Memory B cell (primary cell): Measurements from ENCODE around the gene CYB5R3.
"Not testable (repeated sequence)": the region's sequence is repeated elsewhere in the genome, so short reads cannot be mapped to it uniquely, and the experiment has no call there.

Experiments
- ATAC-seq: fragments of 150-1000 bp; cut with Tn5 transposase; 2 replicates; pipeline ENCODE4 v1.10.0; 2021; ENCODE audit warnings: low read depth, mild to moderate bottlenecking, moderate library complexity
- DNase-seq, 2 donors: peaks; one replicate each; pipeline ENCODE4 v3.0.0; 2022; ENCODE audit warnings: low spot score in 2 of 2
- H3K27ac Mint-ChIP-seq: one replicate; pipeline ENCODE4 v1.8.0; 2022; ENCODE audit warnings: mild to moderate bottlenecking, moderate library complexity, mixed read lengths
- H3K27me3 Mint-ChIP-seq: one replicate; pipeline ENCODE4 v1.8.0; 2022; ENCODE audit warnings: mixed read lengths
- H3K36me3 Mint-ChIP-seq: one replicate; pipeline ENCODE4 v1.8.0; 2022; ENCODE audit warnings: mild to moderate bottlenecking, mixed read lengths
- H3K4me1 Mint-ChIP-seq: one replicate; pipeline ENCODE4 v1.8.0; 2022; ENCODE audit warnings: mixed read lengths
- H3K4me3 Mint-ChIP-seq: one replicate; pipeline ENCODE4 v1.8.0; 2022; ENCODE audit warnings: mild to moderate bottlenecking, moderate library complexity, mixed read lengths
- H3K9me3 Mint-ChIP-seq: one replicate; pipeline ENCODE4 v1.8.0; 2022; ENCODE audit warnings: mixed read lengths

CYB5R3 gene

DNA sequence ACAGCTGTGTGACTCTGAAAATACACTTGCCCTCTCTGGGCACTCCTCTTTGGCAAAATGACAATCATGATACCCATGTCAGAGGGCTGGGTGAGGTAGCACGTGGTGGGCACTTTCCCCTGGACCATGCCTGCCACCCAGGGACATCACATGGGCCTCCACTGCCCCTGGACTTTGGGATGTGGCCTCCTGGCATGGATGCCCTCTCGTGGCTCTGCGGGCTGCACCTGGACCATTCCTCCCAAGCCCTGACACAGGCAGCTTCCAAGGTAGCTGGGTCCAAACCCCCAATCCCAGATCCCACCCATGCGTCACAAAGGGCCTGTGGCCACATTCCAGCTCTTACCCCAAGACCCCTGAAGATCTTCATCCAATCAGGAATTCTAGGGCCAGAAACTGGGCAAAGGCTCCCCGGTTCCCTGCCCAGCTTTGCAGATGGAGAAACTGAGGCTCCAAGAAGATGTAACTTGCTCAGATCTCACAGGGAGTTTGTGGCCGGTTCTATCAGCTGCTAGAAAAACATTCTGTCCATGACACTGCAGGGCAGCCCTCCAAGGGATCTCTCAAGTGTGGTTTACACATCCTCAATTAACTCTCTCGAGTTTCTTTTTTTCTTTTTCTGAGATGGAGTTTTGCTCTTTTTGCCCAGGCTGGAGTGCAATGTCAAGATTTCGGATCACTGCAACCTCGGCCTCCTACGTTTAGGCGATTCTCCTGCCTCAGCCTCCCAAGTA lies 35.4 kb upstream of the CYB5R3 start:
- Mint-ChIP-seq H3K4me3 (no peak overlapping the region), H3K4me1 (peaks cover 5% of the 10 kb centered on the region), H3K36me3 (no peaks in the 10 kb centered on the region), H3K27me3 (no peaks in the 10 kb centered on the region), H3K27ac (no peak overlapping the region), H3K9me3 (peaks cover 2% of the 10 kb centered on the region)
- DNase-seq (no peak), ATAC-seq (no peak)

DNA sequence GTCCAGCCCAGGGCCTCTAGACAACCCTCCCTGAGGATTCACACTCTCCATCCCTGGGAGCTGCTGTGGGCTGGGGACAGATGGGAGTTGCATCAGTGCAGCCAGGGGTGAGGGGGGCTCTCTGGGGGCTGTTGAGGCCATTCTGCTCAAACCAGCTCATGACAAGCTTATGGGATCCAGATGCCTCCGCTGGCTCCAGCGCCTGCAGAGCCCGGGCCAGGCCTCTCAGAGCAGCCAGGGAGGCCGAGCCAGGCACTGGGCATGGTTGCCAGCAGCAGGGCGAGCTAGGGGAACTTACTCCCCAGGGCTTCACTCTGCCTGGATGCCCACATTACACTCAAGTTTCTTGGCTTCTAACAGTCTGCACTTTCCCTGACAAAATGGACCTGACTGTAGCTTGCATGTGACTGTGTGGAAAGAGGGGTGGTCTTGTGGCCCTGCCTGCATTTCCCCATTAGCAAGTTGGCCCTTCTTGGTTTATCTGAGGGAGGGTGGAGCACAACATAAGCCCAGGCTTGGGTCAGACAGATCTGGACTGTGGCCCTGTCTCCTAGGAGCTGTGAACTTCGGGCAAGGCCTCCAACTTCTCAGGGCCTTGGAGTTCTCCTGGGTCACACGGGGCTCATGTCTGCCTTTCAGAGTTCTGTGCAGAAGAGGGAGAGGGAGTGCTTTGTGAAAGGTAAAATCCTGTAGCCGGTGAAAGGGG lies 34.5 kb upstream of the CYB5R3 start:
- DNase-seq (no peak), ATAC-seq (no peak)
- Mint-ChIP-seq H3K4me1 (peaks cover 5% of the 10 kb centered on the region), H3K4me3 (no peak overlapping the region), H3K27ac (no peak overlapping the region), H3K27me3 (no peaks in the 10 kb centered on the region), H3K9me3 (peaks cover 6% of the 10 kb centered on the region), H3K36me3 (peaks cover 2% of the 10 kb centered on the region)

DNA sequence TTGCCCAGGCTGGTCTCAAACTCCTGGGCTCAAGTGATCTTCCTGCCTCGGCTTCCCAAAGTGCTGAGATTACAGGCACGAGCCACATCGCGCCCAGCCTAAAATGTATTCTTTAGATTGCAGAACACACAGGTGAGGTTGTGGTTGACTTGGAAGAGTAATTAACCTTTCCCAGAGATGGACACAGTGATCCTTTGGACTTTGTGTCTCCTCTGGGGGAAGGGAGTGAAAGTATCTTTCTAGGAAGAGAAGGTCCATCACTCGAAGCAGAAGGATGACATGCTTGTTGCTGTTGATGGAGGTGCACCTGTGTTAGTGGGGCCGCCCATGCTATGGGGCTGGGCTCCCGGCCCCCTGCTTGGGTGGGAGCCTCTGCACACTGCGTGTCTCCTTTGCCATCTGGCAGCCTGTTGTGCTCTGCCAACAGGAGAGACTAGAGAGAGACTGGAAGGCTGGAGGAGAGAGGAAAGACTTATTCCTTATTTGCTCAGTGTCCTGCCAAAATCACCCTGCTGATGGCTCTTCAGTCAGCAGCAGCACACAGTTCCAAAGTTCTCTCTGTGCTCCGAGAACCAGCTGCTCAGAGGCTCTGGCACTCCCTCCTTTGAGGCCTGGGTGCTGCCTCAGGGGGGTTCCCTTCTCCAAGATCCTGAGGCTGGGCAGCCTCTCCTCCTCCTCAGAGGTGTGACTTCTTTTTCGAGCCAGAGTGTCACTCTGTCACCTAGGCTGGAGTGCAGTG lies 33.1 kb upstream of the CYB5R3 start:
- H3K36me3 Mint-ChIP-seq = peaks cover 7% of the 10 kb centered on the region
- no peak overlapping the region for H3K27ac Mint-ChIP-seq
- H3K4me1 Mint-ChIP-seq = peaks cover 5% of the 10 kb centered on the region
- no peaks in the 10 kb centered on the region for H3K27me3 Mint-ChIP-seq
- DNase-seq (no peak), ATAC-seq (no peak)
- peaks cover 11% of the 10 kb centered on the region for H3K9me3 Mint-ChIP-seq
- no peak overlapping the region for H3K4me3 Mint-ChIP-seq

GRCh38 chr22:42680648-42681047 lies 31.5 kb upstream of the CYB5R3 start:
- H3K4me1 Mint-ChIP-seq = no peaks in the 10 kb centered on the region
- H3K27ac Mint-ChIP-seq = no peak overlapping the region
- peaks cover 7% of the 10 kb centered on the region for H3K36me3 Mint-ChIP-seq

DNA sequence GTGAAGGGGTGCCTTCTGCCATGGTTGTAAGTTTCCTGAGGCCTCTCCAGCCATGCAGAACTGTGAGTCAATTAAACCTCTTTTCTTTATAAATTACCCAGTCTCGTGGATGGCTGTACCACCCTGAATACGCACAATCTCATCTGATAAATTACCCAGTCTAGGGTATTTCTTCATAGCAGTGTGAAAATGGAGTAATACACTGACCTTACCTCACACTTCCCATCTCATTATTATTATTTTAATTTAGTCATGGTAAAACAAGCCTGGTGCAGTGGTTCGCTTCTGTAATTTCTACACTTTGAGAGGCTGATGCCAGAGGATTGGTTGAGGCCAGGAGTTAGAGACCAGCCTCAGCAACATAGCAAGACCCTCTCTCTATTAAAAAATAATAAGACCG lies 30.5 kb upstream of the CYB5R3 start:
- Mint-ChIP-seq H3K27ac (no peak overlapping the region), H3K4me1 (no peaks in the 10 kb centered on the region), H3K9me3 (peaks cover 11% of the 10 kb centered on the region), H3K36me3 (peaks cover 7% of the 10 kb centered on the region), H3K27me3 (no peaks in the 10 kb centered on the region), H3K4me3 (no peak overlapping the region)
- DNase-seq (no peak), ATAC-seq (no peak)

More at GRCh38 chr22:42680648-42681047, 31.5 kb upstream of the CYB5R3 start:
- Mint-ChIP-seq H3K4me3 (no peak overlapping the region), H3K27me3 (no peaks in the 10 kb centered on the region), H3K9me3 (peaks cover 11% of the 10 kb centered on the region)
- ATAC-seq (no peak), DNase-seq (no peak)

DNA sequence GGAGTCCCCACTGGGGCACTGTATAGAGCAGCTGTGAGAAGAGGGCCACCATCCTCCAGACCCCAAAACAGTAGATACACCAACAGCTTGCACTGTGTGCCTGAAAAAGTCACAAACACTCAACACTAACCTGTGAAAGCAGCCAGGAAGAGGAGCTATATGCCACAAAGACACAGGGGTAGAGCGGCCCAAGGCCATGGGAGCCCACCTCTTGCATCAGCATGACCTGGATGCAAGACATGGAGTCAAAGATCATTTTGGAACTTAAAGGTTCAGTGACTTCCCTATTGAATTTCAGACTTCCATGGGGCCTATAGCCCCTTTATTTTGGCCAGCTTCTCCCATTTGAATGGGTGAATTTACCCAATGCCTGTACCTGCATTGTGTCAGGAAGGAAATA lies 29.7 kb upstream of the CYB5R3 start:
- H3K36me3 Mint-ChIP-seq = peaks cover 7% of the 10 kb centered on the region
- DNase-seq (no peak), ATAC-seq (no peak)
- no peak overlapping the region for H3K27ac Mint-ChIP-seq
- no peaks in the 10 kb centered on the region for H3K4me1 Mint-ChIP-seq
- no peak overlapping the region for H3K4me3 Mint-ChIP-seq
- peaks cover 11% of the 10 kb centered on the region for H3K9me3 Mint-ChIP-seq
- no peaks in the 10 kb centered on the region for H3K27me3 Mint-ChIP-seq

- not testable (repeated sequence) for ATAC-seq, H3K36me3 Mint-ChIP-seq, H3K27me3 Mint-ChIP-seq, H3K4me3 Mint-ChIP-seq, H3K27ac Mint-ChIP-seq, DNase-seq, H3K4me1 Mint-ChIP-seq
- H3K9me3 Mint-ChIP-seq = peaks cover 11% of the 10 kb centered on the region
Observed at GRCh38 chr22:42677936-42678335, 28.7 kb upstream of the CYB5R3 start.

DNA sequence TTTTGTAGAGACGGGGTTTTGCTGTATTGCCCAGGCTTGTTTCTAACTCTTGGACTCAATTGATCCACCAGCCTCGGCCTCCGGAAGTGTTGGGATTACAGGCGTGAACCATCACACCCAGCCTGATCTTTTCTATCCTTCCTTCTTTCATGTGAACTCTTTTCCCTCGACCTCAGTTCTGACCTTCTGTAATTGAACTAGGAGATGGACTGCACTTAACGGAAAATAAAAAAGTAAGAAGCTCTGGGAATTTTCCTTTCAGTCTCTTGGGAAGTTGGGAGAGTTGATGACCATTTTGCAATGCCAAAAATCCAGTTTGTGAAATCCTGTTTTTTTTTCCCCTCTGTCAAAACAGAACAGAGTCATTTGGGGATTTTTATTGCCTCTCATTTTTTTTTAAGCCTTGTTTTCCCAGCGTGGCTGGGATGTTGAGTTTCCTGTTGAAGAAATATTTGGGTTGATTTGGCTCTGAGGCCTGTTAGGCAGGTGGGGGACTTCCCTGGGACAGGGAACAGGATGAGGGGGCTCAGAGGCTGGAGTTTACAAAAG lies 26.9 kb upstream of the CYB5R3 start:
- Mint-ChIP-seq H3K4me3 (no peak overlapping the region), H3K36me3 (peaks cover 7% of the 10 kb centered on the region), H3K27ac (no peak overlapping the region), H3K9me3 (peaks cover 11% of the 10 kb centered on the region), H3K4me1 (peaks cover 14% of the 10 kb centered on the region), H3K27me3 (no peaks in the 10 kb centered on the region)
- ATAC-seq (no peak), DNase-seq (no peak)

GRCh38 chr22:42673898-42674401 lies 24.8 kb upstream of the CYB5R3 start:
- H3K9me3 Mint-ChIP-seq = peaks cover 5% of the 10 kb centered on the region
- no peaks in the 10 kb centered on the region for H3K27me3 Mint-ChIP-seq
- no peak for DNase-seq
- H3K36me3 Mint-ChIP-seq = peaks cover 5% of the 10 kb centered on the region
- H3K4me3 Mint-ChIP-seq = no peak overlapping the region
- H3K4me1 Mint-ChIP-seq = peaks cover 22% of the 10 kb centered on the region
- H3K27ac Mint-ChIP-seq = no peak overlapping the region
- no peak for ATAC-seq

DNA sequence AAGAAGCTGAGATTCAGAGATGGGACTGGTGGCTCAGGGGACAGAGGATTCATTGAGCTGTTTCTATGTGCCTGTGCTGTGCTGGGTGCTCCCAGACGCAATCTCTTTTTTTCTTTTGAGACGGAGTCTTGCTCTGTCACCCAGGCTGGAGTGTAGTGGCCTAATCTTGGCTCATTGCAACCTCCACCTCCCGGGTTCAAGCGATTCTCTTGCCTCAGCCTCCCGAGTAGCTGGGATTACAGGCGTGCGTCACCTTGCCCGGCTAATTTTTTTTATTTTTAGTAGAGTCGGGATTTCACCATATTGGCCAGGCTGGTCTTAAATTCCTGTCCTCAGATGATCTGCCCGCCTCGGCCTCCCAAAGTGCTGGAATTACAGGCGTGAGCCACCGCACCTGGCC lies 23.9 kb upstream of the CYB5R3 start:
- not testable (repeated sequence) for H3K27ac Mint-ChIP-seq, H3K9me3 Mint-ChIP-seq, DNase-seq, H3K36me3 Mint-ChIP-seq, H3K4me3 Mint-ChIP-seq, H3K27me3 Mint-ChIP-seq, ATAC-seq
- H3K4me1 Mint-ChIP-seq = peaks cover 22% of the 10 kb centered on the region

DNA sequence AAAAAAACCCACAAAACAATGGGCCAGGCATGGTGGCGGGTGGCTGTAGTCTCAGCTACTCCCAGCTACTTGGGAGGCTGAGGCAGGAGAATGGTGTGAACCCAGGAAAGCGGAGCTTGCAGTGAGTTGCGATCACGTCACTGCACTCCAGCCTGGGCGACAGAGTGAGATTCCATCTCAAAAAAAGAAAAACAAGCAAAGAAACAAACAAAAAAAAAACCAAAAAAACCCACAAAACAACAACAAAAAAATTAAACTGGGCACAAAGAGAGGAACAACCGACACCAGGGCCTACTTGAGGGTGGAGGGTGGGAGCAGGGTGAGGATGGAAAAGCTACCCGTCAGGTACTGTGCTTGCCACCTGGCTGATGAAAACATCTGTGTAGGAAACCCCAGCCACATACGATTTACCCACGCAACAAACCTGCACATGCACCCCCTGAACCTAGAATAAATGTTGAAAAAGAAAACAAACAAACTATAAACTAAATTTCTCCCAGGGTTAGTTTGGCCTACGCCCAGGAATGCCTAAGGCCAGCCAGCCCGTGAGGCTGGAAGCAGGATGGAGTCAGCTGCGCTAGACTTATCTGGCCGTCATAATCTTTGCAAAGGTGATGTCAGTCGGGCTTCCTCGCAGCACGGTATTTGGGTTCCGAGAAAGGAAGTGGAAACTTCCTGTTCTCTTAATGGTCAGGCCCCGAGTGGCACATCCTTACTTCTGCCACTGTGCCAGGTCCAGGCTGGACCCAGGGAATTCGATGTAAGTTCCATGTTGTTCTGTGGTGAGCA lies 21.9 kb upstream of the CYB5R3 start:
- peak; percentile 80 for ATAC-seq
- Mint-ChIP-seq H3K36me3 (no peaks in the 10 kb centered on the region), H3K4me1 (peaks cover 22% of the 10 kb centered on the region), H3K27me3 (no peaks in the 10 kb centered on the region), H3K4me3 (peak overlapping the region; percentile 34), H3K9me3 (no peaks in the 10 kb centered on the region), H3K27ac (peak overlapping the region; percentile 75)
- DNase-seq = peak in 1 of 2 donors; percentile 26

- no peak for DNase-seq
- H3K36me3 Mint-ChIP-seq = no peaks in the 10 kb centered on the region
- no peaks in the 10 kb centered on the region for H3K9me3 Mint-ChIP-seq
- H3K4me3 Mint-ChIP-seq = no peak overlapping the region
- H3K27ac Mint-ChIP-seq = no peak overlapping the region
- no peak for ATAC-seq
- H3K4me1 Mint-ChIP-seq = peaks cover 28% of the 10 kb centered on the region
- no peaks in the 10 kb centered on the region for H3K27me3 Mint-ChIP-seq
Observed at GRCh38 chr22:42670046-42670445, 20.9 kb upstream of the CYB5R3 start.

GRCh38 chr22:42666393-42666792 lies 17.2 kb upstream of the CYB5R3 start:
- H3K4me1 Mint-ChIP-seq = peaks cover 22% of the 10 kb centered on the region

More at GRCh38 chr22:42666393-42666792, 17.2 kb upstream of the CYB5R3 start:
- H3K36me3 Mint-ChIP-seq, H3K27ac Mint-ChIP-seq, DNase-seq, H3K27me3 Mint-ChIP-seq, ATAC-seq, H3K9me3 Mint-ChIP-seq: not testable (repeated sequence)
- H3K4me3 Mint-ChIP-seq = peak overlapping the region; percentile 29
